Right atrium auricular region (tissue), 2 donors: ENCODE measurements around the gene ELOVL5. TPM values are rescaled to one million over a fixed set of nuclear protein-coding genes. Genes with fewer than 3 reads are reported as not detected.

ENCODE experiments used
- DNase-seq: peaks from one replicate; pipeline ENCODE4 v3.0.0-alpha.2; 2019; ENCODE audit warnings: low spot score
- H3K27ac ChIP-seq, 2 donors: fragments of 200-600 bp; sonication (generic); 1 replicate in 1 of 2; 2 replicates in 1 of 2; pipeline ENCODE4 v1.5.1; 2016 to 2019
- H3K27me3 ChIP-seq, 2 donors: fragments of 200-600 bp; sonication (generic); one replicate each; pipeline versions ENCODE4 v1.5.1 to v1.6.0; 2017 to 2019
- H3K36me3 ChIP-seq: fragments of 200-600 bp; sonication (generic); one replicate; pipeline ENCODE4 v1.5.1; 2016
- H3K4me1 ChIP-seq, 2 donors: fragments of 200-600 bp; sonication (generic); one replicate each; pipeline versions ENCODE4 v1.5.1 to v1.6.0; 2017 to 2019
- H3K4me3 ChIP-seq, 2 donors: fragments of 200-600 bp; sonication (generic); 1 replicate in 1 of 2; 2 replicates in 1 of 2; pipeline ENCODE4 v1.5.1; 2017 to 2019; ENCODE audit warnings: mild to moderate bottlenecking in 1 of 2, moderate library complexity in 1 of 2
- H3K9me3 ChIP-seq, 2 donors: fragments of 200-600 bp; sonication (generic); one replicate each; pipeline ENCODE4 v1.5.1; 2019
- total RNA-seq, 2 donors: library from RNA; depleted of rRNA; stranded (reverse); fragments of >200 nt; gene quantifications; one replicate each; pipeline ENCODE4 v1.1.0, GENCODE V29; 2016
- TF ChIP-seq, protein P1 (sequence below), 2 donors: fragments of 200-600 bp; sonication (generic); IDR thresholded peaks; one replicate each; pipeline ENCODE4 v1.5.1; 2019; ENCODE audit warnings: antibody characterized with exemption in 2 of 2

ELOVL5 gene
- total RNA-seq, 2 donors from 2014 or later: 31.2 to 34.9 TPM

- no peak for DNase-seq
- Histone ChIP-seq H3K9me3 (no peaks in the 10 kb centered on the region), H3K4me1 (no peaks in the 10 kb centered on the region), H3K27me3 (no peaks in the 10 kb centered on the region), H3K27ac (no peak overlapping the region), H3K36me3 (no peaks in the 10 kb centered on the region), H3K4me3 (no peak overlapping the region)
- TF ChIP-seq, protein P1, sequence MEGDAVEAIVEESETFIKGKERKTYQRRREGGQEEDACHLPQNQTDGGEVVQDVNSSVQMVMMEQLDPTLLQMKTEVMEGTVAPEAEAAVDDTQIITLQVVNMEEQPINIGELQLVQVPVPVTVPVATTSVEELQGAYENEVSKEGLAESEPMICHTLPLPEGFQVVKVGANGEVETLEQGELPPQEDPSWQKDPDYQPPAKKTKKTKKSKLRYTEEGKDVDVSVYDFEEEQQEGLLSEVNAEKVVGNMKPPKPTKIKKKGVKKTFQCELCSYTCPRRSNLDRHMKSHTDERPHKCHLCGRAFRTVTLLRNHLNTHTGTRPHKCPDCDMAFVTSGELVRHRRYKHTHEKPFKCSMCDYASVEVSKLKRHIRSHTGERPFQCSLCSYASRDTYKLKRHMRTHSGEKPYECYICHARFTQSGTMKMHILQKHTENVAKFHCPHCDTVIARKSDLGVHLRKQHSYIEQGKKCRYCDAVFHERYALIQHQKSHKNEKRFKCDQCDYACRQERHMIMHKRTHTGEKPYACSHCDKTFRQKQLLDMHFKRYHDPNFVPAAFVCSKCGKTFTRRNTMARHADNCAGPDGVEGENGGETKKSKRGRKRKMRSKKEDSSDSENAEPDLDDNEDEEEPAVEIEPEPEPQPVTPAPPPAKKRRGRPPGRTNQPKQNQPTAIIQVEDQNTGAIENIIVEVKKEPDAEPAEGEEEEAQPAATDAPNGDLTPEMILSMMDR (IDR thresholded peaks at IDR 0.05): no peak
Observed at GRCh38 chr6:53251033-53251672, 97.6 kb downstream of the ELOVL5 start.

GRCh38 chr6:53250176-53251032 lies 98.3 kb downstream of the ELOVL5 start:
- no peaks in the 10 kb centered on the region for H3K4me1 ChIP-seq
- TF ChIP-seq, protein P1 (IDR thresholded peaks at IDR 0.05): no peak
- no peaks in the 10 kb centered on the region for H3K9me3 ChIP-seq
- peak overlapping the region; percentile 42 to 51 for H3K27ac ChIP-seq
- no peak overlapping the region for H3K4me3 ChIP-seq
- no peak for DNase-seq
- H3K36me3 ChIP-seq: no peaks in the 10 kb centered on the region
- no peaks in the 10 kb centered on the region for H3K27me3 ChIP-seq

GRCh38 chr6:53246924-53247323 lies 101.8 kb downstream of the ELOVL5 start:
- Histone ChIP-seq H3K4me1 (no peaks in the 10 kb centered on the region), H3K27ac (no peak overlapping the region), H3K27me3 (no peaks in the 10 kb centered on the region), H3K9me3 (no peaks in the 10 kb centered on the region), H3K4me3 (no peak overlapping the region), H3K36me3 (no peaks in the 10 kb centered on the region)
- no peak for DNase-seq
- TF ChIP-seq, protein P1 (IDR thresholded peaks at IDR 0.05): no peak

DNA sequence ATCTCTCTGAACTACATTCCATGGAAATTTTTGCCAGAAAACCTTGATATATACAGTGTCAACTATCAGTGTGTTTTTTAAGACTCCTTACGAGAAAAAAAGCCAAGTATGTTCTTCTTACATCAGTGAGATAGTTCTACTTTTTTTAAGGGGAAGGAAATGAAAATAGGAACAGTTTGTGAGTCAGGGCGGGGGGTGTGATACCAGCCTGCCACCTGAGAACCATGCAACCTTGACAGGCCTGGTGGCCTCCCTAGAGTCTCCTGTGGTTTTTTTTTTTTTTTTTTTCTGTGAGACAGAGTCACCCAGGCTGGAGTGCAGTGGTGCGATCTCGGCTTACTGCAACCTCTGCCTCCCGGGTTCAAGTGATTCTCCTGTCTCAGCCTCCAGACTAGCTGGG lies 103.8 kb downstream of the ELOVL5 start:
- Histone ChIP-seq H3K4me1 (no peaks in the 10 kb centered on the region), H3K36me3 (no peaks in the 10 kb centered on the region), H3K9me3 (no peaks in the 10 kb centered on the region), H3K27me3 (no peaks in the 10 kb centered on the region), H3K4me3 (no peak overlapping the region), H3K27ac (no peak overlapping the region)
- no peak for DNase-seq
- TF ChIP-seq, protein P1 (IDR thresholded peaks at IDR 0.05): no peak

DNA sequence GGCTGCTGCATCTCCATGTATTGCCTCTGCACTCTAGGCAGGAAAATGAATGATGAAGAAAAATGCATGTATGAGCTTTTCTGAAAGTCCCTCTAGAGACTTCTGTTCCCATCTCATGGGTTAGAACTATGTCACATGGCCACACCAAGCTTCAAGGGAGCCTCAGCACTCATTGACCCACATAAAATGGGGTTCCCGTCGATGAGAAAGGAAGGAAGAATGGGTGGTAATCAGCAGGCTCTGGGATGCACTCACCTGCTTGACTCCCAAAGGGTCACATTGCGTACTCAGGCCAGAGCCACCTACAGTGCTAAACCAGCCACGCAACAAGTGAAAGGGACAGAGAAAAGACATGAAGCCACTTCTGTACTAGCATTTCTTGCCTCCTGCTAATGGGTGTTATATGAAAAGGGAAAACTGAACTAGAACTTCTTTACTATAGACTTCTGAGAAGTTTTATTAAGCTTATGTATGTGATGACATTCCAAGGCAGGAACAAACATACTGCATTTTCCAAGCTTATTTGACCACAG lies 104.3 kb downstream of the ELOVL5 start:
- TF ChIP-seq, protein P1 (IDR thresholded peaks at IDR 0.05): no peak
- DNase-seq: no peak
- H3K4me3 ChIP-seq: no peak overlapping the region
- H3K36me3 ChIP-seq: no peaks in the 10 kb centered on the region
- H3K4me1 ChIP-seq: no peaks in the 10 kb centered on the region
- no peaks in the 10 kb centered on the region for H3K27me3 ChIP-seq
- H3K9me3 ChIP-seq: no peaks in the 10 kb centered on the region
- H3K27ac ChIP-seq: no peak overlapping the region
